ENCODE results near the gene PPP1R12B.

GRCh38 chr1:202310746-202311145 is 37.8 kb upstream of the PPP1R12B start:
- TF ChIP-seq JUNB (IDR thresholded peaks at IDR 0.05; ENCODE audit: unreplicated experiment) (no peak), CTCF (conservative IDR thresholded peaks at IDR 0.05; ENCODE audit: low read depth in 2 of 2) (no peak), POLR2AphosphoS5 (IDR thresholded peaks at IDR 0.05; ENCODE audit: low read depth) (no peak), EZH2phosphoT487 (IDR thresholded peaks at IDR 0.05; ENCODE audit: unreplicated experiment) (no peak)
